A549 (cell line): ENCODE measurements around the gene DELE1. TPM values are rescaled to one million over a fixed set of nuclear protein-coding genes. Genes with fewer than 3 reads are reported as not detected.

Source experiments
- polyA plus RNA-seq, 4 experiments: library from polyadenylated mRNA; depleted of rRNA in 3 of 4; stranded (reverse); fragments of >200 nt; fragmentation: RNase III in 1 of 4; extraction: RNeasy Plus Mini Kit Qiagen cat#74134 plus additional on column Dnase treatment in 1 of 4; gene quantifications; 2 replicates in 3 of 4; 3 replicates in 1 of 4; pipeline ENCODE4 v1.2.3, GENCODE V29; 2011 to 2017

Gene DELE1
- polyA plus RNA-seq, 2 of the 4 experiments (the other 2 are of a cell fraction): 41.2 to 60.1 TPM

Other genes starting within 250 kb of the DELE1 start
- gene ARAP3, start 241.6 kb upstream of the DELE1 start, polyA plus RNA-seq (2011; rRNA removed): 3.0 and 4.5 TPM in 2 replicates
- 5.1 to 6.9 TPM (median 6.6 TPM) in 3 replicates for gene ARAP3, start 241.6 kb upstream of the DELE1 start, polyA plus RNA-seq (2017; fragmentation: RNase III; extraction: RNeasy Plus Mini Kit Qiagen cat#74134 plus additional on column Dnase treatment)
- gene PCDH1, start 45.5 kb upstream of the DELE1 start, polyA plus RNA-seq (2011; rRNA removed): 2.9 and 3.9 TPM in 2 replicates
- 0.41 to 0.57 TPM (median 0.41 TPM) in 3 replicates for gene PCDH1, start 45.5 kb upstream of the DELE1 start, polyA plus RNA-seq (2017; fragmentation: RNase III; extraction: RNeasy Plus Mini Kit Qiagen cat#74134 plus additional on column Dnase treatment)
- not detected in 2 replicates for gene PCDH12, start 34.3 kb downstream of the DELE1 start, polyA plus RNA-seq (2011; rRNA removed)
- gene PCDH12, start 34.3 kb downstream of the DELE1 start, polyA plus RNA-seq (2017; fragmentation: RNase III; extraction: RNeasy Plus Mini Kit Qiagen cat#74134 plus additional on column Dnase treatment): not detected in 3 replicates
- gene RNF14, start 45.2 kb downstream of the DELE1 start, polyA plus RNA-seq (2011; rRNA removed): 47.4 and 57.5 TPM in 2 replicates
- 39.7 to 43.2 TPM (median 41.2 TPM) in 3 replicates for gene RNF14, start 45.2 kb downstream of the DELE1 start, polyA plus RNA-seq (2017; fragmentation: RNase III; extraction: RNeasy Plus Mini Kit Qiagen cat#74134 plus additional on column Dnase treatment)
- gene GNPDA1, start 89.2 kb downstream of the DELE1 start, polyA plus RNA-seq (2011; rRNA removed): 17.1 and 31.0 TPM in 2 replicates
- gene GNPDA1, start 89.2 kb downstream of the DELE1 start, polyA plus RNA-seq (2017; fragmentation: RNase III; extraction: RNeasy Plus Mini Kit Qiagen cat#74134 plus additional on column Dnase treatment): 43.5 to 53.2 TPM (median 44.5 TPM) in 3 replicates
- 33.4 and 42.4 TPM in 2 replicates for gene NDFIP1, start 184.9 kb downstream of the DELE1 start, polyA plus RNA-seq (2011; rRNA removed)
- gene NDFIP1, start 184.9 kb downstream of the DELE1 start, polyA plus RNA-seq (2017; fragmentation: RNase III; extraction: RNeasy Plus Mini Kit Qiagen cat#74134 plus additional on column Dnase treatment): 43.8 to 58.0 TPM (median 57.4 TPM) in 3 replicates